ENCODE results near the gene GAN.

The GAN gene

GRCh38 chr16:81374550-81374949 is 59.8 kb downstream of the GAN start:
- Histone ChIP-seq H3K4me3 (ENCODE audit: low read length) (no peak overlapping the region), H3K79me2 (ENCODE audit: control insufficient read depth, low read length) (no peaks in the 10 kb centered on the region), H3K4me1 (ENCODE audit: control insufficient read depth, low read length) (no peaks in the 10 kb centered on the region), H3K9me2 (replicated peaks; ENCODE audit: control insufficient read depth, low read length) (no peaks in the 10 kb centered on the region), H3F3A (ENCODE audit: control insufficient read depth, insufficient read depth) (no peaks in the 10 kb centered on the region), H3K36me3 (ENCODE audit: control insufficient read depth, low read length) (peaks cover 21% of the 10 kb centered on the region), H3K4me2 (ENCODE audit: low read length) (no peak overlapping the region), H4K20me1 (ENCODE audit: control insufficient read depth, insufficient read depth, low read depth, low read length) (0 out of 2 replicates have a peak, but pooled peaks cover 4% of the 10 kb centered on the region), H3K27me3 (ENCODE audit: control insufficient read depth, low read length) (no peaks in the 10 kb centered on the region), H3K27ac (ENCODE audit: low read depth, low read length) (no peak overlapping the region), H3K9me3 (ENCODE audit: control insufficient read depth, insufficient read depth, low read length) (no peaks in the 10 kb centered on the region)
- no peak for TF ChIP-seq EZH2phosphoT487 (IDR thresholded peaks at IDR 0.05; ENCODE audit: borderline replicate concordance, low read length)
- no peak for TF ChIP-seq CTCF (IDR thresholded peaks at IDR 0.05; ENCODE audit: low read depth, low read length, poor library complexity, severe bottlenecking)

- no peaks in the 10 kb centered on the region for H3K79me2 ChIP-seq (ENCODE audit: control insufficient read depth, low read length)
- H3K4me3 ChIP-seq (ENCODE audit: low read length): no peak overlapping the region
- H4K20me1 ChIP-seq (ENCODE audit: control insufficient read depth, insufficient read depth, low read depth, low read length): 0 out of 2 replicates have a peak, but pooled peaks cover 4% of the 10 kb centered on the region
- H3K9me3 ChIP-seq (ENCODE audit: control insufficient read depth, insufficient read depth, low read length): no peaks in the 10 kb centered on the region
- H3K27ac ChIP-seq (ENCODE audit: low read depth, low read length): no peak overlapping the region
- no peaks in the 10 kb centered on the region for H3K9me2 ChIP-seq (replicated peaks; ENCODE audit: control insufficient read depth, low read length)
- no peaks in the 10 kb centered on the region for H3K4me1 ChIP-seq (ENCODE audit: control insufficient read depth, low read length)
- H3K4me2 ChIP-seq (ENCODE audit: low read length): no peak overlapping the region
- no peaks in the 10 kb centered on the region for H3K27me3 ChIP-seq (ENCODE audit: control insufficient read depth, low read length)
- H3K36me3 ChIP-seq (ENCODE audit: control insufficient read depth, low read length): peaks cover 21% of the 10 kb centered on the region
- TF ChIP-seq CTCF (IDR thresholded peaks at IDR 0.05; ENCODE audit: low read depth, low read length, poor library complexity, severe bottlenecking) (no peak), EZH2phosphoT487 (IDR thresholded peaks at IDR 0.05; ENCODE audit: borderline replicate concordance, low read length) (no peak)
- H3F3A ChIP-seq (ENCODE audit: control insufficient read depth, insufficient read depth): no peaks in the 10 kb centered on the region
These were observed 62.1 kb downstream of the GAN start for GRCh38 chr16:81376880-81377279.

- Histone ChIP-seq H3K27me3 (ENCODE audit: control insufficient read depth, low read length) (no peaks in the 10 kb centered on the region), H3F3A (ENCODE audit: control insufficient read depth, insufficient read depth) (no peaks in the 10 kb centered on the region), H3K27ac (ENCODE audit: low read depth, low read length) (no peak overlapping the region), H3K9me2 (replicated peaks; ENCODE audit: control insufficient read depth, low read length) (no peaks in the 10 kb centered on the region), H3K4me3 (ENCODE audit: low read length) (no peak overlapping the region), H3K36me3 (ENCODE audit: control insufficient read depth, low read length) (peaks cover 14% of the 10 kb centered on the region), H3K79me2 (ENCODE audit: control insufficient read depth, low read length) (no peaks in the 10 kb centered on the region), H3K9me3 (ENCODE audit: control insufficient read depth, insufficient read depth, low read length) (no peaks in the 10 kb centered on the region), H3K4me1 (ENCODE audit: control insufficient read depth, low read length) (no peaks in the 10 kb centered on the region), H4K20me1 (ENCODE audit: control insufficient read depth, insufficient read depth, low read depth, low read length) (no peaks in the 10 kb centered on the region), H3K4me2 (ENCODE audit: low read length) (no peak overlapping the region)
- TF ChIP-seq CTCF (IDR thresholded peaks at IDR 0.05; ENCODE audit: low read depth, low read length, poor library complexity, severe bottlenecking) (no peak), EZH2phosphoT487 (IDR thresholded peaks at IDR 0.05; ENCODE audit: borderline replicate concordance, low read length) (no peak)
These were observed 63.3 kb downstream of the GAN start for GRCh38 chr16:81378049-81378448.
